Sigmoid colon (tissue), 7 donors: ENCODE results near the gene ADAMTSL2. TPM values are rescaled to one million over a fixed set of nuclear protein-coding genes. Genes with fewer than 3 reads are reported as not detected.

Experiments
- DNase-seq: peaks from one replicate; pipeline ENCODE4 v3.0.0-alpha.2; 2019
- H3K27ac ChIP-seq, 4 donors: fragments of 200-600 bp; sonication (generic); one replicate each; pipeline ENCODE4 v1.5.1; 2016 to 2019; ENCODE audit warnings: mild to moderate bottlenecking in 1 of 4
- H3K27me3 ChIP-seq, 3 donors: fragments of 200-600 bp; sonication (generic); one replicate each; pipeline ENCODE4 v1.5.1; 2019; ENCODE audit warnings: mild to moderate bottlenecking in 1 of 3
- H3K36me3 ChIP-seq, 4 donors: fragments of 200-600 bp; sonication (generic); one replicate each; pipeline ENCODE4 v1.5.1; 2016 to 2019
- H3K4me1 ChIP-seq, 4 donors: fragments of 200-600 bp; sonication (generic); one replicate each; pipeline ENCODE4 v1.5.1; 2017 to 2019
- H3K4me3 ChIP-seq, 4 donors: fragments of 200-600 bp; sonication (generic); one replicate each; pipeline ENCODE4 v1.5.1; 2017 to 2019; ENCODE audit warnings: mild to moderate bottlenecking in 2 of 4, moderate library complexity in 1 of 4
- H3K9me3 ChIP-seq, 4 donors: fragments of 200-600 bp in 3 of 4; sonication (generic) in 3 of 4; one replicate each; pipeline versions ENCODE4 v1.5.1 to v1.6.1; 2013 to 2019
- CTCF ChIP-seq, 4 experiments: fragments of 450-650 bp in 3 of 4; fragments of 200-600 bp in 1 of 4; IDR thresholded peaks; one replicate each; pipeline ENCODE4 v1.5.1; 2016 to 2019; ENCODE audit warnings: antibody characterized with exemption in 4 of 4, mild to moderate bottlenecking in 3 of 4, moderate library complexity in 2 of 4
- EP300 ChIP-seq, 4 donors: sonication (generic); formaldehyde crosslinking; IDR thresholded peaks; one replicate each; pipeline ENCODE4 v1.6.1; 2017; ENCODE audit warnings: antibody characterized with exemption in 4 of 4
- POLR2A ChIP-seq, 2 donors: fragments of 450-650 bp; IDR thresholded peaks; one replicate each; pipeline ENCODE4 v1.6.1; 2016; ENCODE audit warnings: antibody characterized with exemption in 2 of 2, mild to moderate bottlenecking in 2 of 2, moderate library complexity in 2 of 2
- POLR2AphosphoS5 ChIP-seq, 4 donors: sonication (generic); formaldehyde crosslinking; IDR thresholded peaks; one replicate each; pipeline ENCODE4 v1.6.1; 2017; ENCODE audit warnings: antibody characterized with exemption in 4 of 4
- WGBS, 2 donors: extraction: QIAGEN DNeasy Blood & Tissue Kit; methylation state at CpG; one replicate each; pipeline ENCODE4 v1.1.7; 2013; 5-methylcytosine and 5-hydroxymethylcytosine counted together
- intact Hi-C: fragments of 100-400 bp; cut with DNase I; formaldehyde crosslinking; loops from one replicate; pipeline ENCODE4 v1.15.1; 2023
- polyA plus RNA-seq, 3 donors: library from polyadenylated mRNA; stranded (reverse); fragments of 200-250 nt; gene quantifications; one replicate each; pipeline ENCODE4 v1.2.3, GENCODE V29; 2013
- total RNA-seq, 4 donors: library from RNA; depleted of rRNA; stranded (reverse); fragments of >200 nt; gene quantifications; one replicate each; pipeline ENCODE4 v1.1.0, GENCODE V29; 2016
- donor health status: healthy with polysubstance abuse.
- donor health status: Bipolar disorder and iron deficiency.
- donor health status: healthy.

Gene ADAMTSL2
- total and polyA plus RNA-seq, 7 donors, result 0.33 to 4.2 (median 0.81) TPM

GRCh38 chr9:133605446-133605845 lies 70.9 kb downstream of the ADAMTSL2 start:
- DNase-seq, result no peak
- Histone ChIP-seq H3K9me3 (no peaks in the 10 kb centered on the region), H3K4me1 (peaks cover 0 to 4% (median 2%) of the 10 kb centered on the region in 4 donors), H3K4me3 (no peak overlapping the region), H3K36me3 (no peaks in the 10 kb centered on the region), H3K27ac (no peak overlapping the region), H3K27me3 (peaks cover 9 to 80% (median 63%) of the 10 kb centered on the region in 3 donors)
- WGBS, 2 donors, result 88 to 91% methylated on average over 17 of the region's 17 CpGs
- intact Hi-C loops, result no loop called here
- TF ChIP-seq POLR2A (IDR thresholded peaks at IDR 0.05), result no peak
- TF ChIP-seq POLR2AphosphoS5 (IDR thresholded peaks at IDR 0.05), result no peak
- no peak for TF ChIP-seq CTCF (IDR thresholded peaks at IDR 0.05)
- no peak for TF ChIP-seq EP300 (IDR thresholded peaks at IDR 0.05)

- TF ChIP-seq POLR2A (IDR thresholded peaks at IDR 0.05) (no peak), POLR2AphosphoS5 (IDR thresholded peaks at IDR 0.05) (no peak), CTCF (IDR thresholded peaks at IDR 0.05) (no peak)
- DNase-seq, result no peak
- H3K36me3 ChIP-seq, result no peaks in the 10 kb centered on the region
- H3K27ac ChIP-seq, result no peak overlapping the region
- peaks cover 0 to 4% (median 2%) of the 10 kb centered on the region in 4 donors for H3K4me1 ChIP-seq
- H3K9me3 ChIP-seq, result no peaks in the 10 kb centered on the region
- intact Hi-C loops, result no loop called here
- 74 to 75% methylated on average over 16 of the region's 16 CpGs for WGBS, 2 donors
- H3K27me3 ChIP-seq, result peaks cover 11 to 86% (median 69%) of the 10 kb centered on the region in 3 donors
- no peak overlapping the region for H3K4me3 ChIP-seq
These were observed 71.6 kb downstream of the ADAMTSL2 start for GRCh38 chr9:133605856-133606707.

GRCh38 chr9:133606708-133607025 lies 72.2 kb downstream of the ADAMTSL2 start:
- Histone ChIP-seq H3K27ac (no peak overlapping the region), H3K27me3 (peaks cover 13 to 92% (median 69%) of the 10 kb centered on the region in 3 donors), H3K9me3 (no peaks in the 10 kb centered on the region), H3K36me3 (no peaks in the 10 kb centered on the region), H3K4me1 (peaks cover 0 to 4% (median 2%) of the 10 kb centered on the region in 4 donors), H3K4me3 (no peak overlapping the region)
- intact Hi-C loops, result no loop called here
- TF ChIP-seq POLR2A (IDR thresholded peaks at IDR 0.05) (no peak), CTCF (IDR thresholded peaks at IDR 0.05) (no peak), EP300 (IDR thresholded peaks at IDR 0.05) (no peak), POLR2AphosphoS5 (IDR thresholded peaks at IDR 0.05) (no peak)
- WGBS, 2 donors, result 54 to 62% methylated on average over 8 of the region's 8 CpGs
- no peak for DNase-seq

- no peak for DNase-seq
- 53 to 59% methylated on average over 7 of the region's 7 CpGs for WGBS, 2 donors
- TF ChIP-seq POLR2A (IDR thresholded peaks at IDR 0.05), result no peak
- no peak for TF ChIP-seq EP300 (IDR thresholded peaks at IDR 0.05)
- TF ChIP-seq POLR2AphosphoS5 (IDR thresholded peaks at IDR 0.05), result no peak
- TF ChIP-seq CTCF (IDR thresholded peaks at IDR 0.05), result no peak
- Histone ChIP-seq H3K4me1 (peaks cover 0 to 4% (median 2%) of the 10 kb centered on the region in 4 donors), H3K27ac (no peak overlapping the region), H3K9me3 (no peaks in the 10 kb centered on the region), H3K27me3 (peaks cover 13 to 89% (median 68%) of the 10 kb centered on the region in 3 donors), H3K4me3 (no peak overlapping the region), H3K36me3 (no peaks in the 10 kb centered on the region)
- intact Hi-C loops, result no loop called here
These were observed 72.9 kb downstream of the ADAMTSL2 start for GRCh38 chr9:133607381-133607780.
